Gastrocnemius medialis (tissue), 4 donors: ENCODE data around the gene SLC35D2. TPM values are rescaled to one million over a fixed set of nuclear protein-coding genes. Genes with fewer than 3 reads are reported as not detected.

ENCODE experiments used
- ATAC-seq, 2 donors: fragments of 150-250 bp; one replicate each; pipeline ENCODE4 v1.9.1; 2016
- DNase-seq, 2 donors: peaks; one replicate each; pipeline ENCODE4 v3.0.0-alpha.2; 2019
- H3K27ac ChIP-seq, 4 donors: fragments of 200-600 bp; sonication (generic); 1 replicate in 1 of 4; 2 replicates in 3 of 4; pipeline ENCODE4 v1.5.1; 2016 to 2018; ENCODE audit warnings: mild to moderate bottlenecking in 2 of 4, moderate library complexity in 1 of 4
- H3K27me3 ChIP-seq, 3 donors: fragments of 200-600 bp; sonication (generic) in 2 of 3; 1 replicate in 1 of 3; 2 replicates in 2 of 3; pipeline versions ENCODE4 v1.5.1 to v1.6.0; 2016 to 2019; ENCODE audit warnings: mild to moderate bottlenecking in 1 of 3, moderate library complexity in 1 of 3
- H3K36me3 ChIP-seq, 2 donors: fragments of 200-600 bp; sonication (generic) in 1 of 2; one replicate each; pipeline ENCODE4 v1.5.1; 2017 to 2018
- H3K4me1 ChIP-seq, 2 donors: fragments of 200-600 bp; sonication (generic) in 1 of 2; one replicate each; pipeline ENCODE4 v1.5.1; 2016 to 2017; ENCODE audit warnings: mild to moderate bottlenecking in 2 of 2
- H3K4me3 ChIP-seq, 4 donors: fragments of 200-600 bp; sonication (generic) in 3 of 4; 1 replicate in 1 of 4; 2 replicates in 3 of 4; pipeline ENCODE4 v1.5.1; 2016 to 2019; ENCODE audit warnings: mild to moderate bottlenecking in 2 of 4
- H3K9me3 ChIP-seq, 3 donors: fragments of 200-600 bp; sonication (generic) in 2 of 3; 1 replicate in 1 of 3; 2 replicates in 2 of 3; pipeline ENCODE4 v1.5.1; 2016 to 2019
- POLR2A ChIP-seq, 2 donors: fragments of 450-650 bp; IDR thresholded peaks; one replicate each; pipeline ENCODE4 v1.6.1; 2017; ENCODE audit warnings: antibody characterized with exemption in 2 of 2, mild to moderate bottlenecking in 2 of 2, moderate library complexity in 2 of 2
- in situ Hi-C, 4 donors: fragments of 200-750 bp; cut with MboI; loops; one replicate each; pipeline versions ENCODE4 v1.15.0 to v1.8.0; 2017; ENCODE audit warnings: low sequenced_read_pairs in 4 of 4
- intact Hi-C: fragments of 100-400 bp; cut with DNase I; formaldehyde crosslinking; loops from one replicate; pipeline ENCODE4 v1.15.1; 2023; ENCODE audit warnings: low total_unique reads
- total RNA-seq, 4 donors: library from RNA; depleted of rRNA; stranded (reverse); fragments of >200 nt; gene quantifications; one replicate each; pipeline versions ENCODE4 v1.1.0 to v1.2.3, GENCODE V29; 2016
- TF ChIP-seq, protein P1 (sequence below), 5 experiments: fragments of 450-650 bp in 3 of 5; fragments of 200-600 bp in 2 of 5; sonication (generic) in 2 of 5; IDR thresholded peaks in 4 of 5; conservative IDR thresholded peaks in 1 of 5; 1 replicate in 4 of 5; 2 replicates in 1 of 5; pipeline ENCODE4 v1.5.1; 2016 to 2019; ENCODE audit warnings: antibody characterized with exemption in 5 of 5, mild to moderate bottlenecking in 3 of 5, moderate library complexity in 3 of 5

Gene SLC35D2
- total RNA-seq = 1 to 10 TPM; 3.0 to 9.0 (median 6.8) TPM

GRCh38 chr9:96383165-96383942 lies at the start of gene SLC35D2:
Gene SLC35D2 (minus strand): TSS chr9:96383711. CDS start chr9:96383634, 77 bp downstream.
- ATAC-seq (peak; percentile 65 to 80), DNase-seq (peak; percentile 8 to 22)
- Histone ChIP-seq H3K27ac (peak within 1 kb of the TSS; percentile 68 to 80 (median 73)), H3K36me3 (no peaks in the 10 kb centered on the region), H3K4me3 (peak within 1 kb of the TSS; percentile 64 to 85 (median 66)), H3K4me1 (peaks cover 3 to 9% of the 10 kb centered on the region in 2 donors), H3K9me3 (no peaks in the 10 kb centered on the region), H3K27me3 (no peaks in the 10 kb centered on the region)
- TF ChIP-seq, protein P1, sequence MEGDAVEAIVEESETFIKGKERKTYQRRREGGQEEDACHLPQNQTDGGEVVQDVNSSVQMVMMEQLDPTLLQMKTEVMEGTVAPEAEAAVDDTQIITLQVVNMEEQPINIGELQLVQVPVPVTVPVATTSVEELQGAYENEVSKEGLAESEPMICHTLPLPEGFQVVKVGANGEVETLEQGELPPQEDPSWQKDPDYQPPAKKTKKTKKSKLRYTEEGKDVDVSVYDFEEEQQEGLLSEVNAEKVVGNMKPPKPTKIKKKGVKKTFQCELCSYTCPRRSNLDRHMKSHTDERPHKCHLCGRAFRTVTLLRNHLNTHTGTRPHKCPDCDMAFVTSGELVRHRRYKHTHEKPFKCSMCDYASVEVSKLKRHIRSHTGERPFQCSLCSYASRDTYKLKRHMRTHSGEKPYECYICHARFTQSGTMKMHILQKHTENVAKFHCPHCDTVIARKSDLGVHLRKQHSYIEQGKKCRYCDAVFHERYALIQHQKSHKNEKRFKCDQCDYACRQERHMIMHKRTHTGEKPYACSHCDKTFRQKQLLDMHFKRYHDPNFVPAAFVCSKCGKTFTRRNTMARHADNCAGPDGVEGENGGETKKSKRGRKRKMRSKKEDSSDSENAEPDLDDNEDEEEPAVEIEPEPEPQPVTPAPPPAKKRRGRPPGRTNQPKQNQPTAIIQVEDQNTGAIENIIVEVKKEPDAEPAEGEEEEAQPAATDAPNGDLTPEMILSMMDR (IDR thresholded peaks at IDR 0.05 in 4 of 5, conservative IDR thresholded peaks at IDR 0.05 in 1 of 5) = no peak
- TF ChIP-seq POLR2A (IDR thresholded peaks at IDR 0.05) = peak in 1 of 2 donors; percentile 19
- intact Hi-C loops = loop anchor here (2.0 kb wide), 1 partner anchor 35 kb away; the partner anchor contains the start of gene ZNF367
- in situ Hi-C loops = no loop called here

- intact Hi-C loops = no loop called here
- Histone ChIP-seq H3K4me1 (no peaks in the 10 kb centered on the region), H3K4me3 (no peak overlapping the region), H3K36me3 (no peaks in the 10 kb centered on the region), H3K27me3 (no peaks in the 10 kb centered on the region), H3K27ac (no peak overlapping the region), H3K9me3 (no peaks in the 10 kb centered on the region)
- no peak for ATAC-seq
- TF ChIP-seq, protein P1 (IDR thresholded peaks at IDR 0.05 in 4 of 5, conservative IDR thresholded peaks at IDR 0.05 in 1 of 5) = no peak
- TF ChIP-seq POLR2A (IDR thresholded peaks at IDR 0.05) = no peak
- in situ Hi-C loops = loop anchor here in 1 of 4 donors (25.0 kb wide), 1 partner anchor 432 kb away; the partner anchor contains the start of gene ZNF782
- DNase-seq = no peak
Measured at GRCh38 chr9:96430377-96430776, 46.9 kb upstream of the SLC35D2 start.

DNA sequence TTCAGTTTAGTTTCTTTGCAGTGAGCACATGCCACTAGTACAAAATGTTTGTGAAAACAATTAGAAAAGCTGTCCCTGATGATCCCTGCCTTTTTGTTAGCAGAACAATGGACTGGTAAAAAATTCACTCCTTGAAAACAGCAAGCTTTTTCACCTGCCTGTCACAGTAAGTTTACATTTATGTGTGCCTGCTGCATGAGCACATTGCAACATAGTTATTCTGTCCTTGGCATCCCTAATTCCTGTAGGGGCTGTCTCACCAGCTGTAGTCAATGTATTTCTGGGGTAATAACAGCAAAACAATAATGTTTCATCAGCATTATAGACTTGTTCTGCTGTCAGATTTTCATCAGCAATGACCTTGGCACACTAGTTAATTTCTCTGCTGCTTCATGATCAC lies 46.2 kb upstream of the SLC35D2 start:
- Histone ChIP-seq H3K27me3 (no peaks in the 10 kb centered on the region), H3K4me1 (no peaks in the 10 kb centered on the region), H3K4me3 (no peak overlapping the region), H3K36me3 (no peaks in the 10 kb centered on the region), H3K9me3 (no peaks in the 10 kb centered on the region), H3K27ac (no peak overlapping the region)
- DNase-seq = no peak
- TF ChIP-seq, protein P1 (IDR thresholded peaks at IDR 0.05 in 4 of 5, conservative IDR thresholded peaks at IDR 0.05 in 1 of 5) = no peak
- TF ChIP-seq POLR2A (IDR thresholded peaks at IDR 0.05) = no peak
- intact Hi-C loops = no loop called here
- no peak for ATAC-seq
- in situ Hi-C loops = loop anchor here in 1 of 4 donors (25.0 kb wide), 1 partner anchor 433 kb away; the partner anchor contains the start of gene ZNF782

DNA sequence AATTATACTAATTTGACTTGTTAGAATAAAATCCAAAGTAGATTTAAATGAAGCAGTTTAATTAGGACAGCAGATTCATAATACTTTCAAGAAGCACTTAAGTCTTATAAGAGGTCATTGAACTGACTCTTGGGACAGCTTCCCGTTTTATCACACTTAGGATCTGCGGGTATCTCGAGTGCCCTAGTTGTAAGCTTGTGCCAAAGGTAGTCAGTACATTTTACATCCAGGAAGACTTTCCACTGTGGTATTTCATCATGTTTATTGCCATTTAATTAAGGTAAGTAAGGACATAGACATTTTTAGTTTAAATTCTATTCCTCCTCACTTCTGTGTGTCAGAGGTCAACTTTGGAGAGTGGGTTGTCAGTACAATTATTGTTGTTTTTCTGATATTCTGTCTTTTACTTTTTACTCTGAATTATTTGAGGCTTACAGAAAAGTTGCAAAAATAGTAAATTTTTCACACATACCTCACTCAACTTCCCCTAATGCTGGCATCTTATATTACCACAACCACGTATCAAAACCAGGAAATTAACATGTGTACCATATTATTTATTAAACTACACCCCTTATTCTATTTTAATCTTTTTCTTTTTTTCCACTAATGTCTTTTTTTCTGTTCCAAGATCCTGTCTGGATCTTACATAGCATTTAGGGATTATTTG lies 42.1 kb upstream of the SLC35D2 start:
- Histone ChIP-seq H3K27ac (no peak overlapping the region), H3K36me3 (no peaks in the 10 kb centered on the region), H3K9me3 (no peaks in the 10 kb centered on the region), H3K27me3 (no peaks in the 10 kb centered on the region), H3K4me3 (no peak overlapping the region), H3K4me1 (peaks cover under 1 to 5% of the 10 kb centered on the region in 2 donors)
- intact Hi-C loops = no loop called here
- in situ Hi-C loops = loop anchor here in 1 of 4 donors (25.0 kb wide), 1 partner anchor 437 kb away; the partner anchor contains the start of gene ZNF782
- DNase-seq (no peak), ATAC-seq (no peak)
- TF ChIP-seq, protein P1 (IDR thresholded peaks at IDR 0.05 in 4 of 5, conservative IDR thresholded peaks at IDR 0.05 in 1 of 5) = no peak
- no peak for TF ChIP-seq POLR2A (IDR thresholded peaks at IDR 0.05)
